Activated CD4-positive, alpha-beta T cell treated with anti-CD3 and anti-CD28 coated beads for 36 hours (primary cell): Measurements from ENCODE around the gene CENPX. TPM values are rescaled to one million over a fixed set of nuclear protein-coding genes. Genes with fewer than 3 reads are reported as not detected.

Experiments
- ATAC-seq: fragments of 200-7000 bp; cut with Tn5 transposase; one replicate; pipeline ENCODE4 v1.10.0; 2021; ENCODE audit warnings: mild to moderate bottlenecking, moderate library complexity
- CTCF ChIA-PET: fragments of 350-600 bp; sonication (Branson Sonifier 250); formaldehyde crosslinking; loops from one replicate; lab custom pipeline; 2021; ENCODE audit warnings: antibody characterized with exemption; lab: Charles Lee
- POLR2A ChIA-PET: fragments of 350-600 bp; sonication (Branson Sonifier 250); formaldehyde crosslinking; loops from one replicate; lab custom pipeline; 2021; ENCODE audit warnings: antibody characterized with exemption, inconsistent platforms; lab: Charles Lee
- DNase-seq: peaks from one replicate; pipeline ENCODE4 v3.0.0-alpha.2; 2020
- H3K27ac Mint-ChIP-seq: one replicate; pipeline ENCODE4 v1.8.0; 2021; ENCODE audit warnings: mixed read lengths
- H3K27me3 Mint-ChIP-seq: one replicate; pipeline ENCODE4 v1.8.0; 2021; ENCODE audit warnings: mixed read lengths
- H3K36me3 Mint-ChIP-seq: one replicate; pipeline ENCODE4 v1.8.0; 2021; ENCODE audit warnings: low read depth, mixed read lengths
- H3K4me1 Mint-ChIP-seq: one replicate; pipeline ENCODE4 v1.8.0; 2021; ENCODE audit warnings: mixed read lengths
- H3K4me3 Mint-ChIP-seq: one replicate; pipeline ENCODE4 v1.8.0; 2021; ENCODE audit warnings: mild to moderate bottlenecking, moderate library complexity, mixed read lengths
- H3K9me3 Mint-ChIP-seq: one replicate; pipeline ENCODE4 v1.8.0; 2021; ENCODE audit warnings: low read depth, mixed read lengths
- intact Hi-C, 2 experiments: fragments of 100-400 bp; cut with DNase I in 1 of 2; cut with micrococcal nuclease in 1 of 2; formaldehyde crosslinking; loops; one replicate each; pipeline versions ENCODE4 v1.14.2 to v1.15.1; 2022 to 2024; cut with DNase I, micrococcal nuclease
- total RNA-seq, 2 experiments: library from RNA; stranded (reverse); gene quantifications; one replicate each; pipeline ENCODE4 v1.2.3, GENCODE V29; 2021

CENPX gene
- total RNA-seq, 2 experiments from 2014 or later, result 77.5 to 84.1 TPM

DNA sequence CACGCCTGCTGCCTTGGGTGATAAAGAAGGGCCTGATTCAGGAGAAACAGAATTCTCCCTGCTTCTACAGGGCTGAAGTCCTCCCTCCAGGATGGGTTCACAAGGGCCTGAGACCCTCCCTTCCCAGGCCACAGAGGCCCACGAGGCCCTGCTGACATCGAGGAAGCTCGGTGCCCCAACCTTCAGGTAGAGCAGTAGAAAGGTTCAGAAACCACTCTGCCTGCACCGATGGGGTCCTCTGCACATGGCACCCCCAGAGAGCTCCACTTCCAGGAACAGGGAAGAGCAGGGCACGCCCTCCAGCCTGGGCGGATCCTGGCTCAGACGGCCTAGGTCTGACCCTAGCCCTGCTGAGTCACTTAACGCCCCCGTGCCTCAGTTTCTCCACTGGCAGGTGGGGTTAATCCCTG is 773 bp downstream of the CENPX start:
- no peaks in the 10 kb centered on the region for H3K9me3 Mint-ChIP-seq
- POLR2A ChIA-PET, result interaction anchor here (1.3 to 1.5 kb wide), 2 partner anchors 16 to 62 kb away, joined by 3 to 9 read pairs; partner anchors contain the start of gene DCXR
- intact Hi-C loops, result loop anchor here (1.0 to 2.0 kb wide), 13 partner anchors 15 to 627 kb away; partner anchors contain the start of genes ARL16 (in 1 of the 2), CSNK1D (in 1 of the 2), DCXR (in 1 of the 2) and HEXD (in 1 of the 2)
- CTCF ChIA-PET, result interaction anchor here (0.5 to 5.1 kb wide), 7 partner anchors 8 to 112 kb away, joined by 3 to 54 read pairs (median 3); partner anchors contain the start of genes DCXR and NOTUM
- no peak for DNase-seq
- H3K27ac Mint-ChIP-seq, result peak overlapping the region; percentile 76
- ATAC-seq, result no peak
- peak overlapping the region; percentile 84 for H3K4me3 Mint-ChIP-seq
- peaks cover 14% of the 10 kb centered on the region for H3K4me1 Mint-ChIP-seq
- no peaks in the 10 kb centered on the region for H3K36me3 Mint-ChIP-seq
- H3K27me3 Mint-ChIP-seq, result no peaks in the 10 kb centered on the region

DNA sequence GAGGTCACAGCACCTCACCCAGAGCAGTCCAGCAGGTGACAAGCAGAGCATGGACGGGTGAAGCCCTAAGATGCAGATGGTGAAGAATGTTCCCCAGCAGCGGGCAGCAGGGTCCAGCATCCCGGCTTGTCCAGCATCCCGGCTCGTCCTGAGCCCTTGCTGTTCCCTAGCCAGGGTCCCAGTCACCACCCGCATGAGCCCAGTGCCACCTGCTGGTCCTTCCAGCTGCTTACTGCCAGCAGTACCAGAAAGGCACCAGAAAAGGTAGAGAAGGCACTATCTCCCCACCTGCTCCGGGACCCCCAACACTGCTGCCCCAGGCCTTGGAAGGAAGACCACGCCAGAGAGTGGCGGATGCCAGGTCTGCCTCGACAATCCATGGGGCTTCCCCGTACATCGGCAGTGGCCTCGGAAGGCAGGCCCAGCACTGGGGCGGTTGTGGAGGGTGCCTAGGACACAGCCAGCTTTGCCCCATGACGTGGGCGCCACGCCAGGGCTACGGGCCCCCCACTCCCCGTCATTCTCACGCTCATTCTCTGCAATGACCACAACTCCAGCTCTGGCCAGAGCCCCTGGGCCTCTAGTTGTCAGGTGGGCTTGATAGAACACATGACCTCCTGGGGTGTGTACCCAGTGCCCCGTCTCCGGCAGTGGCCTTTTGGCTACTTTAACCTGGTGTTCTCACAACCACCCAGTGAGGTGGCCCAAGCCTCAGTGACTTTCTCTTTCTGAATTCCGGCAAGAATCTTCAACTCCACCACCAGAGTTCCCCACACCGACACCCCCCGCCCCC is 1.4 kb downstream of the CENPX start:
- POLR2A ChIA-PET, result interaction anchor here (0.6 to 1.3 kb wide), 3 partner anchors 56 to 134 kb away, joined by 3 to 8 read pairs (median 3); no protein-coding TSS in a partner anchor
- Mint-ChIP-seq H3K4me3 (peak overlapping the region; percentile 84), H3K36me3 (no peaks in the 10 kb centered on the region), H3K9me3 (no peaks in the 10 kb centered on the region), H3K4me1 (peaks cover 14% of the 10 kb centered on the region), H3K27me3 (no peaks in the 10 kb centered on the region), H3K27ac (peak overlapping the region; percentile 76)
- ATAC-seq, result no peak
- intact Hi-C loops, result loop anchor here (1.0 to 2.0 kb wide), 4 partner anchors 53 to 288 kb away; no protein-coding TSS in a partner anchor
- CTCF ChIA-PET, result interaction anchor here (0.7 to 5.1 kb wide), 10 partner anchors 9 to 485 kb away, joined by 3 to 54 read pairs (median 3); partner anchors contain the start of genes DCXR and NOTUM
- peak; percentile 83 for DNase-seq

DNA sequence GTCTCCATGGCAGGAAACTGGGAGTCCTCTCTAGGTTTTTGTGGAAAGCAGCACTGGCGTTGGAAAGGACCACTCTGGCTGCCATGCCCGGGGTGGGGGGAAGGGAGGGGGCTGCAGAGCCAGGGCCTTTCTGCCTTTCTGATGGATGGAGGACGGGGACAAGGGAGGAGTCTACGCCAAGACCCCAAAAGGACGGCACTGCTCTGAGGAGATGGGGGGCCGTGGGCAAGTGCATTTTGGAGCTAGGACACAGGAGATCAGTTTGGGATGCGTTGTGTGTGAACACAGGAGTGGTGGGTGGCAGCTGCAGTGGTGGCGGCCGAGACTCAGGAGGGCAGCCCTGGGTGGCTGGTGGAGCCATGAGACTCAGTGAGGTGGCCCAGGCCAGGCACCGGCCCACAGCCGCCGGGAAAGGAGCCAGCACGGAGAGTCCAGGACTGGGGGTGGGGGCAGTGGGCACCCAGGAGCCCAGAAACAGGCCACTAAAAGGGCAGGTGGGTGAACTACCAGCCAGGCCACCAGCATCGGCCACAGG is 2.0 kb downstream of the CENPX start:
- ChIA-PET CTCF (interaction anchor here (0.7 to 5.1 kb wide), 7 partner anchors 10 to 484 kb away, joined by 3 to 54 read pairs (median 3); partner anchors contain the start of gene NOTUM), POLR2A (interaction anchor here (0.6 kb wide), 2 partner anchors 56 to 133 kb away, joined by 3 to 8 read pairs; no protein-coding TSS in a partner anchor)
- no peak for ATAC-seq
- Mint-ChIP-seq H3K27me3 (no peaks in the 10 kb centered on the region), H3K27ac (no peak overlapping the region), H3K4me3 (peak overlapping the region; percentile 84), H3K36me3 (no peaks in the 10 kb centered on the region), H3K9me3 (no peaks in the 10 kb centered on the region), H3K4me1 (peaks cover 14% of the 10 kb centered on the region)
- no peak for DNase-seq
- intact Hi-C loops, result loop anchor here (1.0 to 2.0 kb wide), 4 partner anchors 52 to 287 kb away; no protein-coding TSS in a partner anchor

DNA sequence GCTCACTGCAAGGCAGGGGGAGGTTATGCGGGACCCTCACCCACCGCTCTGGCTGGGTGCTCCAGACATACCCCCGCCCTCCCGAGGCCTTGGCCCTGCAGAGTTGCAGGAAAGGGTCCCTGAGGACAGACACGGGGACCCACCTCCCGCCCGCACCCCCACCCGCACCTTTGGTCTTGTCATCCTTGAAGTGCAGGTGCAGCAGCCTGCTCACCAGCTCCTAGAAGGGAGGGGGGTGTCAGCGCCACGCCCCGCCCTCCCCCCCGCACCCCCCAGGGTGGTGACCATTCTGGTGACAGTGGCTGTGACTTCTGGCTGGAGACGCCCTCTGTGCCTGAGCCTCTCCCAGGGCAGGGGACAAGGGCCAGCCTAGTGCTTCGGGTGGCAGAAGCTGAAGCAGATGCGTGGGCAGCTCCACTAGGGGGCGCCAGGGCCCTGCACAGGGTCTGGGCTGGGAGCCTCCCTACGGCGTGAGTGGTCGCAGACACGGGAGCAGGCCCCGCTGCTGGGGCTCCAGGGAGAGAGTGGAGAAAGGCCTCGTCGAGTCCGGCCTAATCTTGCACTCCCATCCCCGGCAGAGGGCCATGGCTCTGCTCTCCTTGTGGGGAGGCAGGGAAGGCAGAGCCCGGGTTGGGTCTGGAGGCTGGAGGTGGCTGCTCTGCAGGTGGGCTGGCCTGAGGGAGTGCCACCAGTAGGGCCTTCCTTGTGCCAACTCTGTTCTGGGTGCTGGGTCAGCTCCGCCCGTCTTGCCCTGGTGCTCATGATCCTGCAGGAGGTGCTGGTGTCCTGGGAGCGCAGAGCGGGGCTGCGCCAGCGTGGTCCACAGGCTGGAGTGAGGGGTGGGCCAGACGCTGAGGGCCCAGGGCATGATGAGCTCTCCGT is 2.7 kb downstream of the CENPX start:
- Mint-ChIP-seq H3K27ac (no peak overlapping the region), H3K4me3 (no peak overlapping the region), H3K27me3 (no peaks in the 10 kb centered on the region), H3K36me3 (no peaks in the 10 kb centered on the region), H3K9me3 (no peaks in the 10 kb centered on the region), H3K4me1 (peaks cover 14% of the 10 kb centered on the region)
- ChIA-PET CTCF (interaction anchor here (0.5 to 5.1 kb wide), 7 partner anchors 9 to 153 kb away, joined by 3 to 54 read pairs (median 3); partner anchors contain the start of gene NOTUM), POLR2A (no interaction called here)
- DNase-seq (peak; percentile 88), ATAC-seq (no peak)
- intact Hi-C loops, result loop anchor here in 1 of 2 experiments (2.0 kb wide), 1 partner anchor 51 kb away; no protein-coding TSS in a partner anchor

DNA sequence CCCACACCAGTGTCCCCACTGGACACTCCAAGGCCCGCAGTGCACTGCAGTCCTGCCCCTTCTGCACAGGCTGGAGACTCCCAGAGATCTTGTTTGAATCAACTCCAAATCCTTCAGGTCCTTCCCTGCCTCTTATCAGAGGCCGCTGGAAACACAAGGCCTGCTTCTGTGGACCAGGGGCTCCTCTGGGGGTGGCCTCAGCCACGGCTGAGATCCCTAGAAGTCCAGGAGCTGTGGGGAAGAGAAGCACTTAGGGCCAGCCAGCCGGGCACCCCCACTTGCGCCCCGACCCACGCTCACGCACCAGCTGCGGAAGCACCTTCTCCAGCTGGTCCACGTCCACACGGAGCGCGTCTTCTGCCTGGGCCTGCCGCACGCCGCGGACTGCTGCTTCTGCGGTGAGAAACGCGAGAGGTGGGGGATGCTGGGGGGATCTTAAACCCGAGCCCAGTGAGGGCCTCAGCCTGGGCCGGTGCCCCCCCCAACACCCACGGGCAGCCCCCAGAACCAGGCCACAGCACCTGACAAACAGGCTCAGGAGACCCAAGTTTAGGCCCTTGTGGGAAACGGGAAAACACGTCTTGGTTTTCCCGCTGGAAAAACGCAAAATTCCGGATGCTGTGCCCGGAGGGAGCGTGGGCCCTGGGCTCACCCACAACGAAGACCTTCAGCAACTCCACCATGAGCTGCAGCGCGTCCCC is 3.5 kb downstream of the CENPX start:
- DNase-seq (no peak), ATAC-seq (no peak)
- Mint-ChIP-seq H3K27ac (no peak overlapping the region), H3K4me3 (no peak overlapping the region), H3K36me3 (no peaks in the 10 kb centered on the region), H3K9me3 (no peaks in the 10 kb centered on the region), H3K27me3 (no peaks in the 10 kb centered on the region), H3K4me1 (peaks cover 13% of the 10 kb centered on the region)
- POLR2A ChIA-PET, result no interaction called here
- intact Hi-C loops, result no loop called here
- CTCF ChIA-PET, result interaction anchor here (0.5 to 5.1 kb wide), 4 partner anchors 9 to 93 kb away, joined by 3 to 54 read pairs (median 4); partner anchors contain the start of gene NOTUM

DNA sequence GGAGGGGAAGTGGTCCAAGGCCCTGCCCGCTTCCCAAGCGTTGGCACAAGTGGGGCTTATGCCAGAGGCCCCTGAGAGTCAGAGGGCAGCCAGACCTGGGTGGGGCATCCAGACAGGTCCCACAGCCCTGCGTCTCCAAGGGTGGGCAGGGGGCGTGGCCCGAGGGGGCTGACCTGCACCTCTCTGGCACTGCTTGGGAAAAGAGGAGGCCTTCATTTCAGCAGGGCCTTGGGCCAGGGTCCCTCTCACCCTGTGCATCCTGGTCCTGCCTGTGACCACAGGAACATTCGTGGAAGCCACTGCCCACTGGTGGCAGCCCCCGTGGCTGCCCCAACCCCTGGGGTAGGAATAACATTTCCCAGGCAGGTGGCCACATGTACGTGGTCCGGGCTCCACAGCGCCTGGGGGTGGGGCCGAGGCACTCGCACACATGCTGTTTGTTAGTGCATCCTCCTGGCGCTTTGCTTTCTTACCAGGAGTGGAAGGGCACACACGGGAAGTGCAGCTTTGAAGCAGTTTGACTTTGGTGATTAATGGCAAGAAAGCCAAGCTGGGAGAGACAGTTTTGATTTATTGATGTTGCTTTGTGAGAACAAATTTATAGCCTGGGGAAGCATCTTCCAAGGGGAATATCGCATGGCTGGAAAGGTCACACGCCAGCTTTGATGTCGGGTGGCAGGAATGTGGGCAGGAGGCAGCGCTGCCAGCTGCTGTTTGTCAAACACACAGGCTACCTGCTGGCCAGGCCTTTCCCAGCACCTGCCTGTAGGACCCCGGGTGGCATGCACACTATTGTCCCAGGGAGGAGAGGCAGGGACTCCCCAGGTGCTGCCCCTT is 4.3 kb downstream of the CENPX start:
- Mint-ChIP-seq H3K36me3 (no peaks in the 10 kb centered on the region), H3K27me3 (no peaks in the 10 kb centered on the region), H3K4me3 (no peak overlapping the region), H3K9me3 (no peaks in the 10 kb centered on the region), H3K4me1 (peaks cover 10% of the 10 kb centered on the region), H3K27ac (no peak overlapping the region)
- ATAC-seq (no peak), DNase-seq (no peak)
- ChIA-PET CTCF (interaction anchor here (0.6 to 1.0 kb wide), 3 partner anchors 10 to 59 kb away, joined by 3 read pairs; no protein-coding TSS in a partner anchor), POLR2A (no interaction called here)
- intact Hi-C loops, result no loop called here

DNA sequence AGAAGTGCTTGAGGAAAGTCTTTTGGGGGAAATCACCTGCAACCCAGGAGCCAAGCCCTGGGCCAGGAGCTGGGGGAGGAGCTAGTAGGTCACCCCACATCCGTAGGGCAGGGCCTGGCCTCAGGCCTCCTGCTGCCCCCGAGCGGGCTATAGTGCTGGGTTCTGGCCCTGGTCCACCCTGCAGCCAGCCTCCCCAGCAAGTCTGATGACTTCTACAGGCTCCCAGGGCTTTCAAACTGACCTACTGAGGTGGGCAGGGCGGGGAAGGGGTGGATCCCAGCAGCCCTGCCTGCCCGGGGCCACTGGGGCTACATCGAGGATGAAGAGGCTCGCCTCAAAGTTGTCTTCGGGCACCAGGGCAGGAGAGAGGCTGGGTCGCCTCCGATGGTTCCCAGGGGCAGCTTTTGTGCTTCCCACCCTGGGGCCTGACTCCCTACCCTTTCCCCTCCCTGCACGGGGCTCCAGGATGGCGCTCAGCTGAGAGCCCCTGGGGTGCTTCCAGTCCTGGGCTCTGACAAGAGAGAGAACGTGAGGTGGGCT is 5.0 kb downstream of the CENPX start:
- POLR2A ChIA-PET, result no interaction called here
- no peak overlapping the region for H3K4me3 Mint-ChIP-seq

DNA sequence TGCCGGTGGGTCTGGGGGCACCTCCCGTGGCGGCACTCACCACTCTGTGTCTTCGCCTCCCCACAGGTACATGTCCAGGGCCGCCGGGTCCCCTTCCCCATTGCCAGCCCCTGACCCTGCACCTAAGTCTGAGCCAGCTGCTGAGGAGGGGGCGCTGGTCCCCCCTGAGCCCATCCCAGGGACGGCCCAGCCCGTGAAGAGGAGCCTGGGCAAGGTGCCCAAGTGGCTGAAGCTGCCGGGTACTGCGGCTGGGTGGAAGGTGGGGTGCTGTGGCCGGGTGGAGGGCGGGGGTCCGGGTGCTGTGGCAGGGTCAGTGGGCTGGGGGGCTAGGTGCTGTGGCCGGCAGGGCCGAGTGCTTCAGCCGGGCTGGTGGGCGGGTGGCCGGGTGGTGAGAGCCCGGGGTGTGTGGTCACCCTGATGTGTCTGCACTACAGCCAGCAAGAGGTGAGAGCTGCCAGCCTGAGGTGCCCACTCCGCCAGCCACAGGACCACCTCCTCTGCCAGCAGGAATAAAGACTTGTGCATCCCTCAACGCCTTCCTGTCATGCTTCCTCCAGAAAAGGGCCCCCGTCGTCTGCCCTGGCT is 5.7 kb downstream of the CENPX start:
- H3K27ac Mint-ChIP-seq, result no peak overlapping the region
- no peak overlapping the region for H3K4me3 Mint-ChIP-seq
- intact Hi-C loops, result no loop called here
- ChIA-PET CTCF (no interaction called here), POLR2A (no interaction called here)
- DNase-seq (no peak), ATAC-seq (no peak)
- H3K4me1 Mint-ChIP-seq, result peaks cover 10% of the 10 kb centered on the region
- no peaks in the 10 kb centered on the region for H3K36me3 Mint-ChIP-seq
- H3K27me3 Mint-ChIP-seq, result no peaks in the 10 kb centered on the region
- H3K9me3 Mint-ChIP-seq, result no peaks in the 10 kb centered on the region

More for the DNA sequence above, 5.0 kb downstream of the CENPX start:
- H3K27me3 Mint-ChIP-seq, result no peaks in the 10 kb centered on the region
- no peak for ATAC-seq
- H3K4me1 Mint-ChIP-seq, result peaks cover 10% of the 10 kb centered on the region
- intact Hi-C loops, result no loop called here
- DNase-seq, result no peak
- no peaks in the 10 kb centered on the region for H3K36me3 Mint-ChIP-seq
- no peak overlapping the region for H3K27ac Mint-ChIP-seq
- CTCF ChIA-PET, result no interaction called here
- H3K9me3 Mint-ChIP-seq, result no peaks in the 10 kb centered on the region

DNA sequence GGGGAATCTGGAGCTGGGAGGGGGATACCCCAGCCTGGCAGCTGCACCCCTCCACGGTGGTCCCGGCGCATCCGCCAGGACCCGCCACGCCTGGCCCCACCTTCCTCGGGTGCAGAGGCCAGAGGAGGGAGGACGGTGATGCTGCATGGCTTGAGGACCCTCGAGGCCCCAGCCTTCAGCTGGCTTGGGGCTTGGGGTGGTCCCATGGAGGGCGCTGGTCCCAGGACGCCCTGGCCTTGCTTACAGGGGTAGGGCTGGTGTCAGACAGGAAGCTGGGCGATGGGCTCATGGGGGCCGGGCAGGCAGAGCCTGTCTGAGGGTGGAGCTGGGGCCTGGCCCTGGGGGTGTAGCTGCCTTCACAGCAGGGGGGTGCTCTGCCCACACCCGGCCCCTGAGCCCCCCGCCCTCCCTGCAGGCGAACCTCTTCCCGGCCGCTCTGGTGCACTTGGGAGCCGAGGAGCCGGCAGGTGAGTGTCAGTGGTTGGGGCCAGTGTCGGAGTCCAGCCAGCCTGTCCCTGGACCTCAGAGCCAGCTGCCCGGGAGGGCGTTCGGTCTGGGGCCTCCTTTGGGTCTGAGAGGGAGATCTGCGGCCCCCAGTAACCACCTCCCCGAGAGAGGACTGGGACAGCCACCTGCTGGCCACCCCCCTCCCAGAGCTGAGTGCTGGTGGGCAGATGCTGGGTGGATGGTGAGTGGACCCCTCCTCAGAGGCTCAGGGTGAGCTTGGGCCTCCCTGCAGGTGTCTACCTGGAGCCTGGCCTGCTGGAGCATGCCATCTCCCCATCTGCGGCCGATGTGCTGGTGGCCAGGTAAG is 6.4 kb downstream of the CENPX start:
- no peak overlapping the region for H3K27ac Mint-ChIP-seq
- no peaks in the 10 kb centered on the region for H3K36me3 Mint-ChIP-seq
- peaks cover 5% of the 10 kb centered on the region for H3K4me1 Mint-ChIP-seq
- no peak for DNase-seq
- ATAC-seq, result no peak
- H3K27me3 Mint-ChIP-seq, result no peaks in the 10 kb centered on the region
- no peaks in the 10 kb centered on the region for H3K9me3 Mint-ChIP-seq
- ChIA-PET POLR2A (no interaction called here), CTCF (interaction anchor here (0.5 to 1.0 kb wide), 2 partner anchors 25 to 56 kb away, joined by 3 to 7 read pairs; no protein-coding TSS in a partner anchor)
- intact Hi-C loops, result no loop called here
- H3K4me3 Mint-ChIP-seq, result no peak overlapping the region
